Measurements from ENCODE around the gene PLCL2.

GRCh38 chr3:17035966-17036365, 151.2 kb downstream of the PLCL2 start:
- TF ChIP-seq CTCF (IDR thresholded peaks at IDR 0.05) (no peak), POLR2A (IDR thresholded peaks at IDR 0.05) (no peak)
